Sigmoid colon (tissue), 4 donors: Measurements from ENCODE around the gene CNEP1R1.

Experiments
- CTCF ChIP-seq, 4 experiments: fragments of 450-650 bp in 3 of 4; fragments of 200-600 bp in 1 of 4; IDR thresholded peaks; one replicate each; pipeline ENCODE4 v1.5.1; 2016 to 2019; ENCODE audit warnings: antibody characterized with exemption in 4 of 4, mild to moderate bottlenecking in 3 of 4, moderate library complexity in 2 of 4
- EP300 ChIP-seq, 4 donors: sonication (generic); formaldehyde crosslinking; IDR thresholded peaks; one replicate each; pipeline ENCODE4 v1.6.1; 2017; ENCODE audit warnings: antibody characterized with exemption in 4 of 4
- POLR2A ChIP-seq, 2 donors: fragments of 450-650 bp; IDR thresholded peaks; one replicate each; pipeline ENCODE4 v1.6.1; 2016; ENCODE audit warnings: antibody characterized with exemption in 2 of 2, mild to moderate bottlenecking in 2 of 2, moderate library complexity in 2 of 2
- POLR2AphosphoS5 ChIP-seq, 4 donors: sonication (generic); formaldehyde crosslinking; IDR thresholded peaks; one replicate each; pipeline ENCODE4 v1.6.1; 2017; ENCODE audit warnings: antibody characterized with exemption in 4 of 4

- no peak for TF ChIP-seq CTCF (IDR thresholded peaks at IDR 0.05)
- no peak for TF ChIP-seq POLR2A (IDR thresholded peaks at IDR 0.05)
- no peak for TF ChIP-seq EP300 (IDR thresholded peaks at IDR 0.05)
- no peak for TF ChIP-seq POLR2AphosphoS5 (IDR thresholded peaks at IDR 0.05)
These were observed 26.0 kb upstream of the CNEP1R1 start for GRCh38 chr16:49998991-49999390.
